Smooth muscle cell (in vitro differentiated cells): ENCODE results near the gene FBXL16. TPM values are rescaled to one million over a fixed set of nuclear protein-coding genes. Genes with fewer than 3 reads are reported as not detected.

Experiments used
- DNase-seq: peaks from one replicate; lab custom pipeline; 2025; ENCODE audit not compliant: unreplicated experiment; lab: John Stamatoyannopoulos, UW
- H2AFZ ChIP-seq: fragments of 200-600 bp; sonication (generic); 2 replicates; pipeline ENCODE4 v1.6.0; 2016; ENCODE audit warnings: antibody characterized with exemption, low read depth, mild to moderate bottlenecking
- H3F3A ChIP-seq: fragments of 200-600 bp; sonication (generic); 2 replicates; pipeline ENCODE4 v1.6.0; 2017; ENCODE audit warnings: antibody characterized with exemption, low read depth
- H3K27ac ChIP-seq: fragments of 200-600 bp; sonication (generic); 2 replicates; pipeline ENCODE4 v1.5.1; 2016; ENCODE audit warnings: low read depth, mild to moderate bottlenecking
- H3K27me3 ChIP-seq: fragments of 200-600 bp; sonication (generic); 2 replicates; pipeline ENCODE4 v1.6.1; 2016; ENCODE audit warnings: low read depth, mild to moderate bottlenecking
- H3K36me3 ChIP-seq: fragments of 200-600 bp; sonication (generic); 2 replicates; pipeline ENCODE4 v1.5.1; 2016; ENCODE audit warnings: low read depth
- H3K4me1 ChIP-seq: fragments of 200-600 bp; sonication (generic); 2 replicates; pipeline ENCODE4 v1.5.1; 2016; ENCODE audit warnings: low read depth
- H3K4me2 ChIP-seq: fragments of 200-600 bp; sonication (generic); 2 replicates; pipeline ENCODE4 v1.6.0; 2016; ENCODE audit warnings: mild to moderate bottlenecking
- H3K4me3 ChIP-seq: fragments of 200-600 bp; sonication (generic); 2 replicates; pipeline ENCODE4 v1.5.1; 2016; ENCODE audit warnings: mild to moderate bottlenecking
- H3K79me2 ChIP-seq: fragments of 200-600 bp; sonication (generic); 2 replicates; pipeline ENCODE4 v1.6.0; 2016; ENCODE audit warnings: low read depth, mild to moderate bottlenecking
- H3K9ac ChIP-seq: fragments of 200-600 bp; sonication (generic); 2 replicates; pipeline ENCODE4 v1.6.0; 2016; ENCODE audit warnings: low read depth
- H3K9me3 ChIP-seq: fragments of 200-600 bp; sonication (generic); replicated peaks from 2 replicates; pipeline ENCODE4 v1.5.1; 2016; ENCODE audit warnings: low read depth
- H4K20me1 ChIP-seq: fragments of 200-600 bp; sonication (generic); 2 replicates; pipeline ENCODE4 v1.6.0; 2016; ENCODE audit warnings: low read depth
- CTCF ChIP-seq: fragments of 200-600 bp; sonication (generic); IDR thresholded peaks from 2 replicates; pipeline ENCODE4 v1.5.1; 2017; ENCODE audit warnings: borderline replicate concordance, mild to moderate bottlenecking, antibody characterized with exemption; ENCODE audit not compliant: insufficient read depth, poor library complexity, severe bottlenecking
- WGBS: methylation state at CpG from one replicate; pipeline ENCODE4 v1.1.7; 2016; ENCODE audit warnings: low lambda C conversion rate; 5-methylcytosine and 5-hydroxymethylcytosine counted together
- polyA plus RNA-seq: library from polyadenylated mRNA; unstranded; fragments of >200 nt; fragmentation: Nextera tagmentation; extraction: Ambion mirVana; gene quantifications from 2 replicates; pipeline ENCODE4 v1.2.1, GENCODE V29; 2016
- total RNA-seq: library from RNA; depleted of rRNA; stranded (reverse); fragments of >200 nt; gene quantifications from 2 replicates; pipeline ENCODE4 v1.2.3, GENCODE V29; 2014

Gene FBXL16
- total and polyA plus RNA-seq, 2 experiments from 2014 or later, result 0.17 to 0.76 TPM

GRCh38 chr16:686459-687260 lies 18.9 kb downstream of the FBXL16 start:
- Histone ChIP-seq H3K4me2 (no peak overlapping the region), H3K4me1 (peaks cover 15% of the 10 kb centered on the region), H3K79me2 (peaks cover 31% of the 10 kb centered on the region), H3K27me3 (peaks cover 6% of the 10 kb centered on the region), H3K9me3 (no peaks in the 10 kb centered on the region), H3K4me3 (no peak overlapping the region), H2AFZ (no peak overlapping the region), H3K27ac (no peak overlapping the region), H4K20me1 (peaks cover 20% of the 10 kb centered on the region), H3K36me3 (no peaks in the 10 kb centered on the region), H3F3A (no peaks in the 10 kb centered on the region), H3K9ac (no peak overlapping the region)
- 98% methylated on average over 51 of the region's 51 CpGs for WGBS
- DNase-seq, result no peak
- no peak for TF ChIP-seq CTCF

GRCh38 chr16:685967-686366 lies 19.6 kb downstream of the FBXL16 start:
- H3K4me3 ChIP-seq, result no peak overlapping the region
- H2AFZ ChIP-seq, result no peak overlapping the region
- WGBS, result 80% methylated on average over 9 of the region's 10 CpGs
- H3K27me3 ChIP-seq, result no peaks in the 10 kb centered on the region
- H3K4me1 ChIP-seq, result peaks cover 22% of the 10 kb centered on the region
- H3K9me3 ChIP-seq, result no peaks in the 10 kb centered on the region
- no peak overlapping the region for H3K27ac ChIP-seq
- H4K20me1 ChIP-seq, result peaks cover 27% of the 10 kb centered on the region
- peaks cover 38% of the 10 kb centered on the region for H3K79me2 ChIP-seq
- peak; percentile 34 for TF ChIP-seq CTCF
- H3K9ac ChIP-seq, result no peak overlapping the region
- no peaks in the 10 kb centered on the region for H3F3A ChIP-seq
- no peak overlapping the region for H3K4me2 ChIP-seq
- no peak for DNase-seq
- no peaks in the 10 kb centered on the region for H3K36me3 ChIP-seq

GRCh38 chr16:684961-685696 lies 20.5 kb downstream of the FBXL16 start:
- H3K9me3 ChIP-seq, result no peaks in the 10 kb centered on the region
- H3K4me1 ChIP-seq, result peaks cover 24% of the 10 kb centered on the region
- no peak overlapping the region for H2AFZ ChIP-seq
- peak overlapping the region; percentile 95 for H3K4me2 ChIP-seq
- DNase-seq, result no peak
- H4K20me1 ChIP-seq, result peaks cover 33% of the 10 kb centered on the region
- H3K4me3 ChIP-seq, result peak overlapping the region; percentile 60
- WGBS, result 97% methylated on average over 45 of the region's 61 CpGs
- peak overlapping the region; percentile 84 for H3K27ac ChIP-seq
- H3K36me3 ChIP-seq, result no peaks in the 10 kb centered on the region
- no peaks in the 10 kb centered on the region for H3F3A ChIP-seq
- no peak for TF ChIP-seq CTCF
- H3K27me3 ChIP-seq, result no peaks in the 10 kb centered on the region
- H3K79me2 ChIP-seq, result peaks cover 43% of the 10 kb centered on the region
- no peak overlapping the region for H3K9ac ChIP-seq
